Subcutaneous abdominal adipose tissue (tissue), 5 donors: ENCODE measurements around the gene DCN.

Experiments
- H3K27ac ChIP-seq: one replicate; pipeline ENCODE4 v1.7.0; 2013; ENCODE audit warnings: low read depth, mild to moderate bottlenecking, inconsistent platforms, low read length, moderate library complexity
- H3K27me3 ChIP-seq, 5 donors: one replicate each; pipeline ENCODE4 v1.7.0; 2013; ENCODE audit warnings: low read length in 5 of 5, inconsistent platforms in 1 of 5; ENCODE audit not compliant: control insufficient read depth in 5 of 5, insufficient read depth in 4 of 5
- H3K36me3 ChIP-seq, 5 donors: one replicate each; pipeline ENCODE4 v1.7.0; 2013; ENCODE audit warnings: low read length in 5 of 5; ENCODE audit not compliant: control insufficient read depth in 5 of 5, insufficient read depth in 5 of 5
- H3K4me1 ChIP-seq, 5 donors: one replicate each; pipeline ENCODE4 v1.7.0; 2013; ENCODE audit warnings: low read length in 5 of 5, mild to moderate bottlenecking in 3 of 5, moderate library complexity in 1 of 5; ENCODE audit not compliant: control insufficient read depth in 5 of 5, insufficient read depth in 5 of 5
- H3K4me3 ChIP-seq, 5 donors: one replicate each; pipeline ENCODE4 v1.7.0; 2013; ENCODE audit warnings: low read length in 5 of 5, low read depth in 1 of 5
- H3K9ac ChIP-seq, 5 donors: one replicate each; pipeline ENCODE4 v1.7.0; 2013; ENCODE audit warnings: low read length in 5 of 5, mild to moderate bottlenecking in 4 of 5, moderate library complexity in 3 of 5
- H3K9me3 ChIP-seq, 5 donors: one replicate each; pipeline ENCODE4 v1.7.0; 2013; ENCODE audit warnings: low read length in 5 of 5; ENCODE audit not compliant: control insufficient read depth in 5 of 5
- donor health status: healthy.
- donor health status: healthy.
- donor health status: healthy.
- donor health status: healthy.
- donor health status: healthy.

Gene DCN, protein sequence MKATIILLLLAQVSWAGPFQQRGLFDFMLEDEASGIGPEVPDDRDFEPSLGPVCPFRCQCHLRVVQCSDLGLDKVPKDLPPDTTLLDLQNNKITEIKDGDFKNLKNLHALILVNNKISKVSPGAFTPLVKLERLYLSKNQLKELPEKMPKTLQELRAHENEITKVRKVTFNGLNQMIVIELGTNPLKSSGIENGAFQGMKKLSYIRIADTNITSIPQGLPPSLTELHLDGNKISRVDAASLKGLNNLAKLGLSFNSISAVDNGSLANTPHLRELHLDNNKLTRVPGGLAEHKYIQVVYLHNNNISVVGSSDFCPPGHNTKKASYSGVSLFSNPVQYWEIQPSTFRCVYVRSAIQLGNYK

GRCh38 chr12:91182636-91183455 is at the start of gene DCN:
Gene DCN (minus strand): TSS chr12:91182817. CDS start chr12:91178552, 4,265 bp downstream.
- H3K27me3 ChIP-seq, result peaks cover 0 to 6% (median 0%) of the 10 kb centered on the region in 5 donors
- H3K9me3 ChIP-seq, result no peaks in the 10 kb centered on the region
- H3K9ac ChIP-seq, result peak within 1 kb of the TSS in 1 of 5 donors; percentile 39
- H3K4me3 ChIP-seq, result peak within 1 kb of the TSS; percentile 34 to 70 (median 49)
- no peaks in the 10 kb centered on the region for H3K36me3 ChIP-seq
- peaks cover 0 to 2% (median 0%) of the 10 kb centered on the region in 5 donors for H3K4me1 ChIP-seq
- peak within 1 kb of the TSS; percentile 25 for H3K27ac ChIP-seq

- no peak overlapping the region for H3K9ac ChIP-seq
- no peaks in the 10 kb centered on the region for H3K9me3 ChIP-seq
- H3K4me3 ChIP-seq, result no peak overlapping the region
- no peaks in the 10 kb centered on the region for H3K36me3 ChIP-seq
- no peaks in the 10 kb centered on the region for H3K27me3 ChIP-seq
- no peak overlapping the region for H3K27ac ChIP-seq
- H3K4me1 ChIP-seq, result no peaks in the 10 kb centered on the region
Measured at GRCh38 chr12:91230841-91231240, 48.2 kb upstream of the DCN start.

DNA sequence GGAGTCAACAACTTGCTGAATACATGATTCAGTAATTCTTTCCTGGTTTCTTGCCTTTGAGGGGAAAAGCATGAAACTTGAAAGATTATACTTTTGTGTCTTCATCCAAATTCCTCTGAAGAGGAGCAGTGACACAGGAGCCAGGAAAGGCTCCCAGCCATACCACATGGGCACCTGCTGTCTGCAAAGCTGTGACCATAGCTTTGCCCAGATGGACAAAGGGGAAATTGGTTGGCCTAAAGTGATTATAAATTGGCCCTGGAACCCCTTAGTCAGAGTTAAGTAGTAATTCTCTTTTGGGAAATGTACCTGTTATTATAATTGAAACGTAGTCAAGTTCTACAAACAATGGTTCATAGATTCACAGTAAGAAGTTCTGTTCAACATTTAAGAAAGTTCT is 44.3 kb upstream of the DCN start:
- H3K4me1 ChIP-seq, result no peaks in the 10 kb centered on the region
- H3K27me3 ChIP-seq, result no peaks in the 10 kb centered on the region
- no peak overlapping the region for H3K4me3 ChIP-seq
- no peaks in the 10 kb centered on the region for H3K9me3 ChIP-seq
- no peak overlapping the region for H3K9ac ChIP-seq
- no peak overlapping the region for H3K27ac ChIP-seq
- no peaks in the 10 kb centered on the region for H3K36me3 ChIP-seq

DNA sequence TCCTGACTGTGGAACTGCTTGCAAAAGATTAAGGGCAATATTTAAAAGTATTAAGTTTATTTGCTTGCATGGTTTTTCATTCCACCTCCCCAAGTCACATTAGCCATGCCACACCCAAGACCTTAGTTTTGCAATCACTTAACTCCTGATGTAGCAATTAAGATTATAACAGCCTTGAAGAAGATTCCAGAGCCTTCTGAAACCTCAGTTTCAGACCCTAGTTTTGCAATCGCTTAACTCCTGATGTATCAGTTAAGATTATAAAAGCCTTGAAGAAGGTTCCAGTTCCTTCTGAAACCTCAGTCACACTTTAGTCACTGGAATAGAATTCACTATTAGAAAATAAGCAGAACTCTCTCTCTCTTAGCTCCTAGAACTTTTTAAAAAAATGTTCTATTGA is 42.7 kb upstream of the DCN start:
- no peak overlapping the region for H3K4me3 ChIP-seq
- H3K9me3 ChIP-seq, result no peaks in the 10 kb centered on the region
- H3K27me3 ChIP-seq, result no peaks in the 10 kb centered on the region
- H3K27ac ChIP-seq, result no peak overlapping the region
- no peak overlapping the region for H3K9ac ChIP-seq
- H3K36me3 ChIP-seq, result no peaks in the 10 kb centered on the region
- H3K4me1 ChIP-seq, result no peaks in the 10 kb centered on the region

GRCh38 chr12:91224401-91224800 is 41.8 kb upstream of the DCN start:
- no peaks in the 10 kb centered on the region for H3K4me1 ChIP-seq
- no peak overlapping the region for H3K9ac ChIP-seq
- no peaks in the 10 kb centered on the region for H3K9me3 ChIP-seq
- no peak overlapping the region for H3K27ac ChIP-seq
- no peaks in the 10 kb centered on the region for H3K27me3 ChIP-seq
- H3K4me3 ChIP-seq, result no peak overlapping the region
- H3K36me3 ChIP-seq, result no peaks in the 10 kb centered on the region

- Histone ChIP-seq H3K4me3 (no peak overlapping the region), H3K9ac (no peak overlapping the region), H3K4me1 (no peaks in the 10 kb centered on the region), H3K9me3 (no peaks in the 10 kb centered on the region), H3K27me3 (no peaks in the 10 kb centered on the region), H3K27ac (no peak overlapping the region), H3K36me3 (no peaks in the 10 kb centered on the region)
Measured at GRCh38 chr12:91222746-91223145, 40.1 kb upstream of the DCN start.

DNA sequence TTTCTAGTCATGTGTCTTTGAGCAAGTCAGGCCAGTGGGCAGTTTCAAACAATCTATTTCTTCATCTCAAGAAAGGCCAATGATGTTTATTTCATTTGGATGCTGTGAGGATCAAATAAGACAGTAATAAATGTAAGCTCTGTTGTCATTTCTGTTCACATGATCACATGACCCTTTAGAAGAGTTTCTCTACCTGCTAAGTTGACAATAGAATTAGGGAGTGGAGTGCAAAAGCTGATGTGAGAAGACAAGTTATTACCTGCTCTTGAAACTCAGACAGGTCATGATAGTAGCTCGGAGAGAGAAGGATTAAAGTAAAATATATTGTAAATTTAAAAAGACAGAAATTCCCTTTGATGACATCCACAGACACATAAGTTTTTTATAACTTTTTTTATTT is 37.3 kb upstream of the DCN start:
- Histone ChIP-seq H3K27ac (no peak overlapping the region), H3K36me3 (no peaks in the 10 kb centered on the region), H3K4me3 (no peak overlapping the region), H3K9me3 (no peaks in the 10 kb centered on the region), H3K27me3 (no peaks in the 10 kb centered on the region), H3K9ac (no peak overlapping the region), H3K4me1 (no peaks in the 10 kb centered on the region)

GRCh38 chr12:91219511-91219910 is 36.9 kb upstream of the DCN start:
- Histone ChIP-seq H3K4me1 (no peaks in the 10 kb centered on the region), H3K4me3 (no peak overlapping the region), H3K27ac (no peak overlapping the region), H3K9me3 (no peaks in the 10 kb centered on the region), H3K36me3 (no peaks in the 10 kb centered on the region), H3K27me3 (no peaks in the 10 kb centered on the region), H3K9ac (no peak overlapping the region)

DNA sequence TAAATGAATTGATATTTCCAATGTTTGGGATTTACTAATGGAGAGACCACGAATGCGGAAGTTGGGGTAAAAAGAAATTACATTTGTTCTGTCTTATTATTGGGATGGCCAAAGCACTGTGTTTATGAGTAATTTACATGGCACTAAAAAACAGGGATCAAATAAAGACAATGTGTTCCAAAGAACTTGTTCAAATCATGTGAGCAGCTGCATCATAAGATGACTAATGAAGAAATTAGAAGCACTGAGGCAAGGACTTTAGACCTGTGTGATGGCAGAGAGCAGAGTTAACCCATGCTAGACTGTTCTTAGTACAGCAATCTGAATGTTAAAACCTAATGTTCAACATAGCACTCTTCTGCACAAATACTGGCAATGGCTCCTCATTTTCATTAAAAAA is 34.3 kb upstream of the DCN start:
- Histone ChIP-seq H3K4me3 (no peak overlapping the region), H3K4me1 (no peaks in the 10 kb centered on the region), H3K9ac (no peak overlapping the region), H3K27me3 (no peaks in the 10 kb centered on the region), H3K9me3 (peaks cover 0 to 4% (median 0%) of the 10 kb centered on the region in 5 donors), H3K36me3 (no peaks in the 10 kb centered on the region), H3K27ac (no peak overlapping the region)

DNA sequence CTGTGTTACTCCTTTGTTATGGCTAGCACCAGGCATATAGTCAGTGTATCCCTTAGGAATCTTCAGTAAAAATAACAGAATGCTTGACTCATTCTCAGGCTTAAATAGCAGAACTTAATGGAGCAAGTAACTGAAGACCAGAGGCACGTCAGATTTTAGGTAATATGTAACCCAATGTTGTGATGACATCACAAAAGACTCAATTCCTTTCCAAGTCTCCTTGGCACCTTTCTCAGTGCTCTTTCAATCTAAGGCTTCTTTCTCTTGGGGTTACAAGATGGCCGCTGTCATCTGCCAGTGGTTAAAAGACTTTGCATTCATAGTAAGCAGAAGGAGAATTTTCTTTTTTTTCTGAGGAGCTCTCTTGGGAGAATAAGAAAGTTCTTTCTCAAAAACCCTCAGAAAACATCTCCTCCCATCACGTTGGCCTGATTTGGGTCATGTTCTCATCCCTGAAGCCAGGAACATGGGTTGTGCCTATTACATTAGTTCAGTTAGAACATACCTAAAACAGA is 33.4 kb upstream of the DCN start:
- Histone ChIP-seq H3K36me3 (no peaks in the 10 kb centered on the region), H3K4me3 (no peak overlapping the region), H3K9ac (no peak overlapping the region), H3K4me1 (no peaks in the 10 kb centered on the region), H3K27ac (no peak overlapping the region), H3K9me3 (peaks cover 0 to 4% (median 0%) of the 10 kb centered on the region in 5 donors), H3K27me3 (no peaks in the 10 kb centered on the region)
